ENCODE measurements around the gene ENPEP. TPM values are rescaled to one million over a fixed set of nuclear protein-coding genes. Genes with fewer than 3 reads are reported as not detected.
"Not testable (repeated sequence)": the region's sequence is repeated elsewhere in the genome, so short reads cannot be mapped to it uniquely, and the experiment has no call there.

ENPEP gene
- total RNA-seq, 1 experiment from 2014 or later: 0.76 TPM

DNA sequence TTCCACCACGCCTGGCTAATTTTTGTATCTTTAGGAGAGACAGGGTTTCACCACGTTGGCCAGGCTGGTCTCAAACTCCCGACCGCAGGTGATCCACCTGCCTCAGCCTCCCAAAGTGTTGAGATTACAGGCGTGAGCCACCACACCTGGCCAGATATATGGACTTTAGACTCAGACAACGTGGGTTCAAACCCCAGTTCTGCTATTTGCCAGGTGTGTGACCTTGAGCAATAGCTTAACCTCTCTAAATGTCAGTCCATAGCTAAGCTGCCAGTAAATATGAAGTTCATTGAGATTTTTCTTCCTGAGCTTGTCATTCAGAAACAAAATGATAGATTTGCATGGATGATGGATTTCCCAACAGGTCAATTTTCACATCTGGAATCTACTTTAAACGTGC lies 875 bp upstream of the ENPEP start:
- H3K36me3 ChIP-seq (replicated peaks; ENCODE audit: control insufficient read depth, insufficient read depth, low read length); H3K4me3 ChIP-seq (ENCODE audit: insufficient read depth, low read depth, low read length); H3K27me3 ChIP-seq (ENCODE audit: control insufficient read depth, insufficient read depth, low read length); DNase-seq: not testable (repeated sequence)

GRCh38 chr4:110477836-110478235 lies 1.9 kb downstream of the ENPEP start:
- DNase-seq: no peak
- no peaks in the 10 kb centered on the region for H3K27me3 ChIP-seq (ENCODE audit: control insufficient read depth, insufficient read depth, low read length)
- H3K4me3 ChIP-seq (ENCODE audit: insufficient read depth, low read depth, low read length): no peak overlapping the region
- H3K36me3 ChIP-seq (replicated peaks; ENCODE audit: control insufficient read depth, insufficient read depth, low read length): no peaks in the 10 kb centered on the region

GRCh38 chr4:110480031-110480549 lies 4.1 kb downstream of the ENPEP start:
- H3K27me3 ChIP-seq (ENCODE audit: control insufficient read depth, insufficient read depth, low read length): no peaks in the 10 kb centered on the region
- no peak for DNase-seq
- no peaks in the 10 kb centered on the region for H3K36me3 ChIP-seq (replicated peaks; ENCODE audit: control insufficient read depth, insufficient read depth, low read length)
- H3K4me3 ChIP-seq (ENCODE audit: insufficient read depth, low read depth, low read length): no peak overlapping the region

- no peak for DNase-seq
- Histone ChIP-seq H3K36me3 (replicated peaks; ENCODE audit: control insufficient read depth, insufficient read depth, low read length) (no peaks in the 10 kb centered on the region), H3K4me3 (ENCODE audit: insufficient read depth, low read depth, low read length) (no peak overlapping the region)
These were observed 4.9 kb downstream of the ENPEP start for GRCh38 chr4:110480746-110481271.

DNA sequence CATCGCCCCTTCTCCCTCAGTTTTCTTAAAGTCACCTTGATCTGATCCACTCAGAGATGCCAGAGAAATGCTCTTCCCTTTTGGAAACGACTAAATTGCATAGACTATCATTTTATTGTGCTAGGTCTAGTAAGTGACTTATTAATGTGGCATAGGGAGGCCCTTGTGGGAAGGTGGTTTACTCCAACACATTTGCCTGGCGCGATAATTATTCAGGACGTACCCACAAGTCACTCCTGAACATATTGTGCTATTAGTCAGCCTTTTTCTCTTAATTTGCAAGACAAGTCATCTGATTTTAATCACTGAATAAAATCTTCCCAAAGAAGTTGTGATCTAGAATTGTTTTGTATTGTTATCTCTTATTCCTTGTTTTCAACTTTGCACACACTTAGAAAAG lies 7.6 kb downstream of the ENPEP start:
- Histone ChIP-seq H3K4me3 (ENCODE audit: insufficient read depth, low read depth, low read length) (no peak overlapping the region), H3K36me3 (replicated peaks; ENCODE audit: control insufficient read depth, insufficient read depth, low read length) (no peaks in the 10 kb centered on the region)
- DNase-seq: no peak

More at GRCh38 chr4:110480746-110481271, 4.9 kb downstream of the ENPEP start:
- H3K27me3 ChIP-seq (ENCODE audit: control insufficient read depth, insufficient read depth, low read length): no peaks in the 10 kb centered on the region

DNA sequence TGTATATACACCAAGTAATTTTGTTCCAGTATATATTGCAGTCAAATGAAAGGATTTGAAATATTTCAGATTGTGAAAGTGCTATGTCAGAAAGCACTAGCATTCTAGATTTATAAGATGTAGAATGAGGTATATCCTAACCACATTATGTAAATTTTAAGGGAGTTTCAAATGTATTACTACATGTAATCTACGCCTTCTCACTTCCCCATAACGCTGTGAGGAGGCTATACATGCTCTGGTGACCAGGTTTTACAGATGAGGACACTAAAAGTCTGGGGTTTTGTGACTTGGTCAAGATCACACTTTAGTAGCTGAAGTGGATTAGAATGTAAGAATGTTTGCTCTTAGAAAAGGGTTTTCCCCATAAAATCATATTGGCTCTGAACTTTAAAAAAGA lies 8.1 kb downstream of the ENPEP start:
- Histone ChIP-seq H3K36me3 (replicated peaks; ENCODE audit: control insufficient read depth, insufficient read depth, low read length) (no peaks in the 10 kb centered on the region), H3K27me3 (ENCODE audit: control insufficient read depth, insufficient read depth, low read length) (no peaks in the 10 kb centered on the region), H3K4me3 (ENCODE audit: insufficient read depth, low read depth, low read length) (no peak overlapping the region)
- no peak for DNase-seq

More for the DNA sequence above, 7.6 kb downstream of the ENPEP start:
- no peaks in the 10 kb centered on the region for H3K27me3 ChIP-seq (ENCODE audit: control insufficient read depth, insufficient read depth, low read length)

- H3K27me3 ChIP-seq (ENCODE audit: control insufficient read depth, insufficient read depth, low read length): no peaks in the 10 kb centered on the region
- H3K4me3 ChIP-seq (ENCODE audit: insufficient read depth, low read depth, low read length): no peak overlapping the region
- no peak for DNase-seq
- no peaks in the 10 kb centered on the region for H3K36me3 ChIP-seq (replicated peaks; ENCODE audit: control insufficient read depth, insufficient read depth, low read length)
These were observed 8.8 kb downstream of the ENPEP start for GRCh38 chr4:110484767-110485166.

- no peak for DNase-seq
- Histone ChIP-seq H3K4me3 (ENCODE audit: insufficient read depth, low read depth, low read length) (no peak overlapping the region), H3K27me3 (ENCODE audit: control insufficient read depth, insufficient read depth, low read length) (no peaks in the 10 kb centered on the region), H3K36me3 (replicated peaks; ENCODE audit: control insufficient read depth, insufficient read depth, low read length) (no peaks in the 10 kb centered on the region)
These were observed 9.5 kb downstream of the ENPEP start for GRCh38 chr4:110485452-110485851.

- no peak overlapping the region for H3K4me3 ChIP-seq (ENCODE audit: insufficient read depth, low read depth, low read length)
These were observed 10.3 kb downstream of the ENPEP start for GRCh38 chr4:110486256-110486655.

GRCh38 chr4:110486850-110487249 lies 10.9 kb downstream of the ENPEP start:
- H3K4me3 ChIP-seq (ENCODE audit: insufficient read depth, low read depth, low read length); DNase-seq; H3K36me3 ChIP-seq (replicated peaks; ENCODE audit: control insufficient read depth, insufficient read depth, low read length); H3K27me3 ChIP-seq (ENCODE audit: control insufficient read depth, insufficient read depth, low read length): not testable (repeated sequence)

More at GRCh38 chr4:110486256-110486655, 10.3 kb downstream of the ENPEP start:
- Histone ChIP-seq H3K27me3 (ENCODE audit: control insufficient read depth, insufficient read depth, low read length) (no peaks in the 10 kb centered on the region), H3K36me3 (replicated peaks; ENCODE audit: control insufficient read depth, insufficient read depth, low read length) (no peaks in the 10 kb centered on the region)
- DNase-seq: no peak

GRCh38 chr4:110487873-110488272 lies 11.9 kb downstream of the ENPEP start:
- H3K27me3 ChIP-seq (ENCODE audit: control insufficient read depth, insufficient read depth, low read length): no peaks in the 10 kb centered on the region
- H3K4me3 ChIP-seq (ENCODE audit: insufficient read depth, low read depth, low read length): no peak overlapping the region
- DNase-seq: no peak
- H3K36me3 ChIP-seq (replicated peaks; ENCODE audit: control insufficient read depth, insufficient read depth, low read length): no peaks in the 10 kb centered on the region

DNA sequence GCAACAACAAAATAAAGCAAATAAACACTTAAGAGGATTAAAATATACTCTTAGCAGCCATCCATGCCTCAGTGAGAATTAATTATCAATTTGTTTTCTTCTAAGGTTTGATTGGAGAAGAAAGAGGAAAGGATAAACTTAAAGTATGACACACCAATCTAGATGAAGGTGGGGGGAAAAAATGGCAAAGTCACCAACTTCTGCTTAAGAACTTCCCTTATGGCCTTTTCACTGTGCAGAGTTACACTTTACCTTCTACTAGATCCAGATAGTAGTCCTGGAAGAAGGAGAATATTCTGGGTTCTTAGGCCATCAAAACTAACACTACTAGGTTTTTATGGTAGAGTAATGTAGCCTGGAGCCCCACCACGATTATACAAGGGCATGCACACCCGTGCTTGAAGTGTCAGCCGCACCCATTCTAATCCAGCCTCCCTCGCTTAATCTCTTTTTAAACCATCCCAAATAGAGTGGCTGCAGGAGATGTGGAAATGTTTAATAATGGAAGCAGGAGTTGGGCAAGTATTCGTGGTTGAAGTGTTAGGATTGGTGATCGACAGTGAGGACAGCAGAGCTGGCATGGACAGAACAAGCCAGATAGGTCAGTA lies 14.1 kb downstream of the ENPEP start:
- DNase-seq: no peak
- Histone ChIP-seq H3K27me3 (ENCODE audit: control insufficient read depth, insufficient read depth, low read length) (no peaks in the 10 kb centered on the region), H3K36me3 (replicated peaks; ENCODE audit: control insufficient read depth, insufficient read depth, low read length) (no peaks in the 10 kb centered on the region), H3K4me3 (ENCODE audit: insufficient read depth, low read depth, low read length) (no peak overlapping the region)

DNA sequence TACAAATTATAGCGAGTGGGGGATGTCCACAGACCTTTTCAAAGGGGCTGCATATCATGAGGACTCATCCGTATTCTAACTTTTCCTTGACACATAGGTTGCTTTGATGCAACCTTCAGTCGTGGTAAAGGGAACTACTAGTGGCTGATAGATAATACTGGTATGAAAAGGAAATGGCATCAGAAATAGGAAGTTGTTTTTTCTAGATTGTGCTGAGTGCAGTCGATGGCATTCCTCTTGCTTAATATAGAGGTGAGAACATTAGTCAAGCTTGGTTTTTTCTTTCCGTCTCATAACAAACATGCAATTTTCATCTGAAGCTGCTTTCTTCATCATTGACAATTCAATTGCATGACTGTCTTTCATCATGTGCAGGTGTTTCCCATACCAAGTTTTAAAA lies 16.6 kb downstream of the ENPEP start:
- H3K27me3 ChIP-seq (ENCODE audit: control insufficient read depth, insufficient read depth, low read length): no peaks in the 10 kb centered on the region
- DNase-seq: no peak
- H3K4me3 ChIP-seq (ENCODE audit: insufficient read depth, low read depth, low read length): no peak overlapping the region
- H3K36me3 ChIP-seq (replicated peaks; ENCODE audit: control insufficient read depth, insufficient read depth, low read length): no peaks in the 10 kb centered on the region

DNA sequence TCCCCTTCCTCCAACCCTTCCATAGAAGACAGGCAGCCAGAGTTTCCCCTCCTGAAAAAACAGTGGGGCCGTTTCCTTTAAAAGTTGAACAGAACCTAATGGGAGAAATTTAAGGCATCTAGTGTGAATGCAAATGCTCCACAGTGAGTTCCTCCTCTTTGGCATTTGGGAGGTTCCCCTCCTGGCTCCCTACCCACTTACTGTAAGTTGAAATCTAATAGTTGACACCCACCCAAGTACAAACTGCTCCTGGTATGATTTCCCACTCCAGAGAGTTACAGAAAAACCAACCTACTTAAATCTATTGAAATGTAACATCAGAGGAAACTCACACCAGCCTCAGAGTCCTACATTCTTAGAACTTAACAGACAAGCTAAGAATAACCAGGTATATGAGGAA lies 17.6 kb downstream of the ENPEP start:
- Histone ChIP-seq H3K36me3 (replicated peaks; ENCODE audit: control insufficient read depth, insufficient read depth, low read length) (no peaks in the 10 kb centered on the region), H3K4me3 (ENCODE audit: insufficient read depth, low read depth, low read length) (no peak overlapping the region), H3K27me3 (ENCODE audit: control insufficient read depth, insufficient read depth, low read length) (no peaks in the 10 kb centered on the region)
- no peak for DNase-seq

- H3K4me3 ChIP-seq (ENCODE audit: insufficient read depth, low read depth, low read length): no peak overlapping the region
- no peak for DNase-seq
- no peaks in the 10 kb centered on the region for H3K36me3 ChIP-seq (replicated peaks; ENCODE audit: control insufficient read depth, insufficient read depth, low read length)
- H3K27me3 ChIP-seq (ENCODE audit: control insufficient read depth, insufficient read depth, low read length): no peaks in the 10 kb centered on the region
These were observed 22.5 kb downstream of the ENPEP start for GRCh38 chr4:110498420-110498819.
